GM21390 (cell line): ENCODE results near the gene CTNNA3.
A peak's percentile ranks its signal among the peaks of the same experiment; 100 is the strongest.

Experiments
- ATAC-seq: cut with Tn5 transposase; IDR thresholded peaks from one replicate; pipeline ENCODE4 v1.9.1; 2021; ENCODE audit not compliant: unreplicated experiment

Gene CTNNA3

DNA sequence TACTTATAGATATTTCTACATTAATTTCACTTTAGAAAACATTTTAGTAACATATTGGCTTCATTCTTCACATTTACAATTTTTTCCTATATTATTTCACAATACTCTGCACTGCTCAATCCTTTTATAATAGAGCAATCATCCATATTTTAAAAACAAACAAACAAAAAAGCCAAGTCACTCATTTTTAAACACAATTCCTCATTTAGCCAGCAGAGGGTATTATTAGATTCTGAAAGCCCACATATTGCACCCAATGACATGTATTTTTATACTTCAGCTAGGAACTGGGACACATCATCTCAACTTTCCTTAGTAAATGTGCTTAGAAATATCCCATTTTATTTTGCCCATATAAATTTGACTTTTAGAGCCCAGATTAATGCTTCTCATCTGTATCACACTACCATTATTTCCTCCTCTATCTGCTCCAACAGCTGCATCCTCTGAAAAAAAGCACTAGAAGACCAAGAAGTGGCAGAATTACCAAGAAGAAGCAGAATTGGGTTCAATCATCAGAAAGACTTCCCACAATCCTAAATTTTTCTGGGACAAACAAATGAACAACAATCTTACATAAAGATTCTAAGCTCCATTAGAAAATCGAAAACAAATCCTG lies 29.5 kb downstream of the CTNNA3 start:
- ATAC-seq: no peak

DNA sequence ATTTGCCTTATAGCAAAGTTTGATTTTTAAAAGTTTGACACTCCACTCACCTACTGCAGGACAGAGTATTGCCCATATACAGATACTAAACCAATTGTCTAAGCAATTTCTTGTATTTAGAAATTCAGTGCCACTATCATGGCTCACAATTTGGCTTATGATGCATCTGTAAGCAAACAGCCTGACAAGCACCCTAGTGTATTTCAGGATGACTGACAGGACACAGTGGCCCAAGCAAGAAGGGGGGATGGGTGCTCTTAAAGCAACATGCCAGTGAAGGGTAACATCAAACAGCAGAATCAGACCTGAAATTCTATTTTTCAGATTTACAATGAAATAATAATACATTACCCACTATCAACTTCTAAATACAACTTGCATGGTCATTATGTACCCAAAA lies 30.5 kb downstream of the CTNNA3 start:
- ATAC-seq: no peak

DNA sequence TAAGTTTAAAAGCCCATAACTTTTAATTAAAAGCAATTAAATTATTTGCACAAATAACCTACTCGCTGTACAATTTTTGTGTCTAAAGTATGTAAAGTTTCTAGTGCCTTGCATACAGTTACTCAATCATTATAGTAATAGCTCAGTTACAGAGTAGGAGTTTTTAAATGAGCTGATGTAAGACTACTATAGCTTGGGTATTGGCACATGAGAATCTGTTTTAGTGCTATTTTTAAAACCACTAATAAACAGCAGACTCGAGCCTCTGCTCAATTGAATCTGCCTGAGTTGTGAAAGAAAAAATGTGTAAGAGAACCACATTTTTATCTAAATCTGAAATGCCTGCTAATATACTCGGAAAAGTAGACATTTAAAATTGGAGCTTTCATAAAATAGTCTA lies 31.1 kb downstream of the CTNNA3 start:
- ATAC-seq: no peak

DNA sequence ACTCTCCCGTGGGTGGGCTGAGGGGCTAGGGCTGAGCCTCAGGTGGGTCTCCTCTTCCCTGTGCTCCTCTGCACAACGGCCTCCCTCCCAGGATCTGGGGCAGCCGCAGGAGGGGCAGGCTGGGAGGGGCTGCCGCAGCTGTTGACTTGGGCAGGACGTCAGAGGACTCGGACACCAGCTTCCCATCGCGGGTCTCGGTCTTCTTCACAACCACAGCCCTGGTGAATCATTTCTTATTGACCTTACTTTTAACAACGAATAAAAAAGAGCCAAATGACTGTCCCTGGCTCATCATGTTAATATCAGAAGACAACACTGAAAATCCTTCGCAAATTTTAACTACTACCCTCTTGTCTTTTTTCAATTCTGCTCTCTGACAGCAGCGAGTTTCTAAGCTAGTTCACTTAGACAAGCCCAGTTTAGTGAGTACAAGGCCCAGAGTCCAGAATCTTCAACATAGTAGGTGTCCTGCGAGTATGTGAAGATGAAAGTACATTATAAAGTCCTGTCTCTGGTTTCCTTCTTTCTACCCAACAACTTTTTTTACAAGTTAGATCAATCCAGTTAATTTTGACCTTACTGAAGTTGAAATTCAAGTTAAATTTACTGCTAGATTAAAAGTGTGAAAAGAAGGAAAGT lies 32.4 kb downstream of the CTNNA3 start:
- no peak for ATAC-seq

DNA sequence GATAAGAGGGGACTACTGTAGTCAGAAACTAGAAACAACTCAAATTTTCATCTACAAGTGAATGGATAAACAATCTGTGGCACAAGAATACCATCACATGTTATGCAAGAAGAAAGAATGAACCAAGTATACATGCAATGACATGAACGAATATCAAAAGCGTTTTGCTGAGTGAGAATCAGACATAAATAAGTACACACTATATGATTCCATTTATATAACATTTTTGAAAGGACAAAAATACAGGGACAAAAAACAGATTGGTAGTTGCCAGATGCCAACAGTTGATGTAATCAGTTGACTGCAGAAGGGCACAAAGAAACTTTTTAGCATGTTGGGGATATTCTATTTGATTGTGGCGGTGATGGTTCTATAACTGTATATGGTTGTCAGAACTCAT lies 33.6 kb downstream of the CTNNA3 start:
- ATAC-seq: no peak

DNA sequence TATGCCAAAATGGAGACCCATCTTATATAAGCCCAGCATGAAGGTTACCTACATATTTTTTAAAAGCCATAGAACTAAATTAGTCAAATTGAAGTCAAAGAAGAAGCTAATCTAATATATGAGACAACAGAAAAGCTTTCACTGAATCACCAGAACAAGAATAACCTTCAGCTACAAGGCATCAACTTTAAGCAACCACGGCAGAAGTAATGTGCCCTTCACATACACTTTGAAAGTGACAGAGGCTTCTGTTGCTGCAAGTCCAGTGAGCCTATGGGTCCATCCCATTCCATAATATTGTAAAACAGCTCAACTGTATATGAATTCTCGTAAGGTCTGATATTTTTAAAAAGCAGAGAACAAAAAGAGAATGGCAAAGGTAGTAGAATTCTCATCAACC lies 36.5 kb downstream of the CTNNA3 start:
- no peak for ATAC-seq

DNA sequence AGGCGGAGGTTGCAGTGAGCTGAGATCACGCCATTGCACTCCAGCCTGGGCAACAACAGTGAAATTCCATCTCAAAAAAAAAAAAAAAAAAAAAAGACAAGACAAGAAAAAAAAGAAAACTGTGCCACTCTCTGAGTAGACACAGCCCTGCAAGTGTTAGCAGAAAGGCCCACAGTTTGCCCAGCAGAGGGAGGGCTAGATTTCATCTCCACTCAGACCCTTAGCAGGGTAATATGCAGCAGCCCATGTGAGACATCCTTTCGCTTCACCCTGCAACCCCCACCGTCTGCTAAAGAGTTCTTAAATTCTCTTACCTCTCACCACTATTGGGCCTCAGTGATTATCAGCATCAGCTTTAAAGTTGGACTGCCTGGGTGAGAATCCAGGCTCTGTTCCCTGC lies 38.2 kb downstream of the CTNNA3 start:
- no peak for ATAC-seq

DNA sequence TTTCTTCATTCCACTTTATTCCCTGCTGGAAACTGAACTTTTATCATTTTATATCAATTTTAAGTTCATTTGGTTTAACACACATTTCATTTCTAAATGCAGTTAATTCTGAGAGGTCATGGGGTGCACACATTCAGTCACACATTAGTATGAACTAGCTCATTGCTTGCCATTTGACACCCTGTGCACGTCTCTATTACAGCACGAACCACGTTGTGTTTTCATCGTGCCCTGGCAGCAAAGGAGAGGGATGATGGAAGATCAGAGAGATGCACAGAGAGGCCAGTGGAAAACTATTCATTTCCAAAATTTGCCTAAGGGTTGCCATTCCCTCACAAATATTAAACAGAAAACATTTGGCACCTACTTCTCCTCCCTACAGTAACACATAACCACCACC lies 45.4 kb downstream of the CTNNA3 start:
- ATAC-seq: no peak

DNA sequence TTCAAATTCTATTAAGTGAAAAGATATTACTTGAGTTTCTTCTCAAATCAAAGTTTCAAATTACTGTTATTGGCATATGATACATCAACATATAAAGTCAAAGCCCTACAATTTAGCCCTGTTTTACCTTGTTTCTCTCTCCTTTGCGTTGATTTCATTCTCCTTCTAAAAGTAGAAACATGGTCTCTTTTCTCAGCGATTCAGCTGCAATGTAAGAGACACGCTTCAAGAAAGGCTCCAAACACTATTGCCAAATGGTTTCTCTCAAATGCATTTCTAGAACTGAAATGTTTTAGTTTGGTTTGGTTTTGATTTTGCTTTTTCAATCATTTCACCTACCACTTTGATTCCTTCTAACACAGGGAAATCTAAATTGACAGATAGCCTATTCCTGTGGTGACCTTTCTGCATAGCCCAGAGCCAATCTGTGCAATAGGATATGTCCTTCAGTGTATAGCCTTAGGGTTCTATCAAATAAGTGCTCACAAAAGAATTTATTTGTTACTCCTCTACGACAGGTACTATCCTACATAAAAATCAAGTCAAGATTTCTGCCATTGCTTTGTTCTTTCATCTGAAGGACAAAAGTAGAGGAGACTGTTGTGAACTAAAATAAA lies 47.3 kb downstream of the CTNNA3 start:
- no peak for ATAC-seq

DNA sequence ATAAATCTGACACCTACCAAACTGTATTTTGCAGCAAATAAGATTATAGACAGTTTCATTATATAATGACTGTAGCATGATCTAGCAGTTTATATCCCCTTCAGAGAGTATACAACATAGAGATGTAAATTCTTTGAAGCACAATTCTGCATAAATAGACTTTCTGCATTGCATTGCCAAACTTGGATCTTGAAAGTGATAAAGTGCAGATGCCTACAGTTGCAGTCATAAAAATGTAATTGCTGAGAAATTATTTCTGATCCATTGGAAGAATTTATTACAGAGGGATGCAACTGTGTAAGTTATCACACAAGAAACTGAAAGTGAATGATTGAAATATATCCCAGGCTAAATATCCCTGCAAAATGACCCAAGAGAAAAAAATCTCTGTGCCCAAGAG lies 65.1 kb downstream of the CTNNA3 start:
- no peak for ATAC-seq

DNA sequence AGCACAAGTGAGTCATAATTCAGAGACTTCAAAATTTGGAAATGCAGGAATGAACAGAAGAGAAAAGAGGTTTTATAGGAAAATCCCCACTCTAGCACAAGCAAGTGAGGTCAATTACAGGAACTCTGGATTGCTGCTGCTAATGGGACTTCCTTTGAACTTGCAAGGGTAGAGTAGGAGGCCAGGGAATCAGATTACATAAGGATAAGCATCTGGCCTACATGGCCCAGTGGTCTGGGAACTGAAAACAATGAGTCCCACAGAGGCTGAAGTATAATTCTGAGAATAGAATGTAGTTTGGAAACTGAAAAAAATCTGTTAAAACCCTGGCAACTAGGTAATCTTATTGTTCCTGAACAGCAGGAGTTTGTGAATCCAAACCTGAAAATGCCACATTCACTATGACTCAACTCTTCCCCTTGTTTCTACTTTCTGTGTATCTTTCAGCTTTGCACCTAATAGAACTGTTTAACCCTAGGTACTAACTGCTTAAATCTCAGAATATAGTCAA lies 66.5 kb downstream of the CTNNA3 start:
- ATAC-seq: peak; percentile 67

DNA sequence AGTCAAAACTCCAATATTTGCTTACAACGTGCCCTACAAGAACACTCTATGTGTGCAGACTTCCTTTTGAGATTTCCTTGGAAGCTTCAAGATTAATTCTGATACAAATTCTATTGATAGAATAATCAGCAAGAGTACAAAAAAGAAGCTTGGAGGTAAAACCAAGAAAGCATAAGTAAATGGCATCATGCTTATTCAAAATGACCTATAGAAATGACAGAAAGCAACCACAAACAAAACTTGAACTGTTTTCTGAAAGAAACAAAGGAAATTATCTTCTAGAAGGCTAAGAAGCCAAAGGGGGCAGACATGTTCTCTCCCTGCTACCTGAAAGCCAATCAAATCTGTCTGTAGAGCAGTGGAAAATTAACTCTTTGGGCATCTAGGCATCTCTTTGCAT lies 73.0 kb downstream of the CTNNA3 start:
- no peak for ATAC-seq

DNA sequence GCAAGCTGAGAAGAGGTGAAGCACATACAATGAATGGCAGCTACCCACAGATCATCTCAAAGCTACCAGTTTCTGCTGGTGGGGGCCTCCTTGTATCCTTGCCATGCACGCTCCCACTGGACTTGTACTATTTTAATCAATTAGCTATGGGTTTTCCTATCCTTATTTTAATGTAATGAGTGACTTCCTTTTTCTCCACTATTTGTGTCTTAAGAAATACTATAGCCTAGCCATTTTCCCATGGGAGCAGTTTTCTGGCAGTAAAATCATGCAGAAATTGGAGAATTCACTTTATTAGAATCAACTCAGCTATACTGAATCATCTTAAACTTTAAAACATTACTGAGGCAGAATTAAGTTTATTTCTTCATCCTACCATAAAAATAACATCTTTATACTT lies 73.5 kb downstream of the CTNNA3 start:
- no peak for ATAC-seq

DNA sequence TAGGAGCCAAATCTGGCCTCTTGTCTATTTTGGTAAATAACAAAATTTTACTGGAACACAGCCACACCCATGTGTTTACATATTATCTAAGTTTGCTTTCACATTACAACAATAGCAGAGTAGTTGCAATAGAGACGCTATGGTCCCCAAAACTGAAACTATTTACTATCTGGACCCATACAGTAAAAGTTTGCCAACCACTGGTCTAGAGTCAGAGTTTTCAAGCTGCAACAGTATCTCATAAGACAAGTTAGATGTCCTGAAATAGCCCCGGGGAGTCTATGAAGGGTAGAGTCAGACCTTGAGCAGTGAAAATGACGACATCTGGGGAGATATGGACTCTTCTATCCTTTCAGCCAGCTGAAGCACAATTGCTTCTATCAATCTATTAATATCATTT lies 74.2 kb downstream of the CTNNA3 start:
- no peak for ATAC-seq

DNA sequence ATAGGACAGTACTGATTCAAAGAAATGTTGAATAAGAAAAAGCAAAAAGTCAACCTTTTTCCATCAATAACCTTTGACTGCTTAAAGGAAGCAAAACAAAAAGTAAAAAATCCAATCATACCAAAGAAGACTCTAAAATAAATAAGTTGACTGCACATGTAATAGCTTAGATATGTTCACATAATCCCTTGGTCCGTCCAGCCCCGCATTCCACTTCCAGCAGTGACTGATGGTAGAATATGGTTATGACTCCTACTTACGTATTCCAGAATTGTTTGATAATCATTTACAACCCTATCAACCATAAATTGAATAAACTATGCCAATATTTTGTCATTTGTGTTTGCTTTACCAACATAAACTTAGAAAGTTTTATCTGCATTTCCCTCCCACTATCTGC lies 77.9 kb downstream of the CTNNA3 start:
- ATAC-seq: no peak

DNA sequence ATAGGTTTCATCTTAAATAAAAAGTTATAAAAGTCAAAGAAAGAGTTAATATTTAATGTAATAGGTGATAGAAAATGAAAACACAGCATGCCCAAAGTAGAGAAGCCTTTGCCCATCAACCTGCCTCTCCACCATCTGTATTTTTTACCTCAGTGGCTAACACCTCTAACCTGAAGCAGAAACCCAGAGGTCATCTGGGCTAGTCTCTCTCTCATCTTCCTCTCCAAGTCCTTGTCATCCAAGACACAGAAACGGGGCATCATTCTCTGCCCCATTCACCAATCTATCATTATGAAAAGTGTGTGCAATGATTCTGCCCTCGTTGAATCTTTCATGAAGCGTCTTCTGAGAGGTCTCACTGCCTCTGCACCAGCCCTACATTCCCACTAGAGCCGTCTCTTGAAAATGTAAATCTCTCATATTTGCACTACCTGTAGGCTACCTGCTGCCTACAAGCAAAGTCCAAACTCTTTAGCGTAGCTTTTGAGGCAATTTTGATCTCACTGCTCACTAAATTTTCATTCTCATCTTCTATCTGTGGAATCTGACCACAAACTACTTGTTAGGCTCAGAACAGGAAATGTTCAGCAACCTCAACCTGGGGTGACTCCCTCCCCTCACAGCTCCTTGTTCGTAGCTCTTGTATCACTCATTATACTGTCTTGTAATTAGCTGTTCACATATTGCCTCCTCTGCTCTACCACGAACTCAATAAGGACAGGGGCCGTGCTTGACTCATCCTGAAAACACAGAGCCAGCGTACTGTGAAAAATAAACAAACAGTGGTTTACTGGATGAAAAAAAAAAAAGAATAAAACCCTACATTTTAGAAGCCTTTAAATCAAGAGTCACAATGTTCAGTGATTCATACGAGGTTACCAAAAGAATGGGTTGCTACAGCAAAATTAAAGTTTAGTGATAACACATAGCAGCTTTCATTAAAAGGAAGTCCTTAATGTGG lies 83.1 kb downstream of the CTNNA3 start:
- ATAC-seq: peak; percentile 88

DNA sequence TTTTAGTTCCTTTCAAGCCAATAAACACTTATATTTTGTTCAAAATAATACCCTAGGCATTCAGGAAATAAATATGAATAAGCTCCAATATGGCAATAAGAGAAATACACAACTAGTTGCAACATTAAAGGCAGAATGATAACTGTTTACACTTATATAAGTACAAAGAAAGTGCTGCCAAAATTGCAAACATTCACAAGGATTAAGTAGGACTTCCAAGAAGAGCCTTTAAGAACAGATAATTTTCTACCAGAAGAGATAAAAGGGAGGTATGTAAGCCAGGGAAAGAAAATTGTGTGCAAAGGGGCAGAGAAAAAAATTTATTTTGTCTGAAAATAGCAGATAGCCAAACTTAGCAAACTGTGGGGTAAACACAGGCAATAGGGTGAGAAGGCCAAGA lies 83.8 kb downstream of the CTNNA3 start:
- no peak for ATAC-seq

DNA sequence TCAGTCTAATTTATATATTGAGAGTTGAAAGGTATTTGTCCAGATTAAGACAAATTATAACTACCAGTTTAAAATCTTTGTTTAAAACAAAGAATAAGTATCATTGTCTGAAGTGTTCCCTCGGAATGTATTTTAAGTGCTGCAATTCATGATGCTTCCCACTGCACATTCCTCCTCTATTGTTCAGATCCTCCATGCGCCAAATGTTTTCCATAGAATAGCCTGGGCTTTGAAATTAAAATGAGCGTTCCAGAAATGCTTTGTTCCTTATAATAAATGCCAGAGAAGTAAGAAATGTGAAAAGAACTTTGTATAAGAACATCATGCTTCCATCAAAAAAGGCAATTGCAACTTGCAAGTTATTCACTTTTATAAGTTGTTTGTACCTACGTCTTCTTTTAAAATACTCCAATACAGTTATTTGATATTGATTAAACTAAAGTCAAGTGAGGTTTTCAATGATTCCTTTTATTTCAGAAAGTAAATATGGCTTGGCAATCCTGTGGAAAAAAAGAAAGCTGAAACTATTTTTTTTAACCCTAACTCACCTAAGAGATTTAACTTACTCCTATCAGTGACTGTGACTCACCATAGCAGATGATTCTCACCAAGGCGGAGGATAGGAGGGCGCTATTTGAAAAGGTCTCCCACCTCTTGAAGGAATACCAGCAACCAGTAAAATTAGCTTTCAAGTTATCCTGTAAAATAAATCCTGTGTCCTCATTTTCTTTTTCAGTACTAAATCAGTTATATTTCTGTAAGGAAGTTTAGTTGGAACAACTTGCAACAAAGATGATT lies 85.8 kb downstream of the CTNNA3 start:
- ATAC-seq: no peak

DNA sequence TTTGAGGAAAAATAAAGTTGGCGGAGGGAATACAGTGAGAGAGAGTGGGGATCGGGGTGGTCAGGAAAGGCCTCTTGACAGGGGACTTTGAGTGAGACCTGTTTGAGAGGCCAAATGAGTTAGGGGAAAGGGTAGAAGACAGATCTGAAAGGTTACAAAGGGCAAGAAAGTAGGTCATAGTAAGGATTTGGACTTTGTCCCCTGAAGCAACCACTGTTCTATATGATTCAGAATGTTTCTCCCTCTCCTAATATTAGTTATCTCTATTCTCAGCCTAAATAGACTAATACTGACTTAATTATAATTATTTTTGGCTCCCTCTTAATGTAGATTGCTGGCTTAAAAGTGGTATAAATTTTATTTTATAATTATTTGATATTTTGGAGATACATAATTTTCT lies 88.0 kb downstream of the CTNNA3 start:
- no peak for ATAC-seq

DNA sequence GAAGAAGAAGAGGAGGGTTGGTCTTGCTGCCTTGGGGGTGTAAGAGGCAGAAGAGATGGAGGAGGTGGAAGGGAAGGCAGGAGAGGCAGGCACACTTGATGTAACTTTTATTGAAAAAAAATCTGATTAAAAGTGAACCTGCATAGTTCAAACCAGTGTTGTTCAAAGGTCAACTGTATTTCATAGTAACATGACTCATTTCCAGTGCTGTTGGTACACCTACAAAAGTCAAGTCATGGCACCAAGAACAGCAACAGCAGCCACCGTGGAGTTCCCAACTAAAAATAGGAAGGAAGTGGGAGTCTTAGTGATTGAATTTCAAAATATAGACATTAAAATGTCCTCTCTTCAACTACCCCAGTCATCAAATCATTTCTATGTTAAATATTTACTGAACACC lies 88.5 kb downstream of the CTNNA3 start:
- no peak for ATAC-seq

DNA sequence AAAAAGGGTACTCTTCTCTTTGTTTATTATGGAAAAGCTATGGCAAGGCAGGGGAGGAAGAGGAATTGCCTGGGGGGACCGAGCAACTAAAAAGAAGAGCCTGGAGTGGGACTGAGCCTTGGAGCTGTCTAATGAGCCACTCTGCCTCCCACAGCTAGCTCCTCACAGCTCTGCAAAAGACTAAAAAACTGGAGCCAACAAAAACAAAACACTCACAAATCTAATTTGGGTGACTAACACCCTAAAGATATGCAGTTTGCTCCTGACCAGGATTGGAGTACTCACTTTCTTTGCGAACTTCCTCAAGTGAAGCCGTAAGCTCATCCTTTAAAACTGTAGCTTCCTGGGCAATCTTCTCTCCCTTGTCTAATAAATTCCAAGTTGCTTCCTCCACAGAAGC lies 89.4 kb downstream of the CTNNA3 start:
- no peak for ATAC-seq
